ENCODE results near the gene NKG7. TPM values are rescaled to one million over a fixed set of nuclear protein-coding genes. Genes with fewer than 3 reads are reported as not detected.
A peak's percentile ranks its signal among the peaks of the same experiment; 100 is the strongest.

The NKG7 gene
- total and polyA plus RNA-seq, 2 of the 13 experiments (the other 11 are each of a cell fraction or from before 2014, with no cell fraction given): 0.40 TPM; not detected in 1

GRCh38 chr19:51394050-51394836 is 21.8 kb upstream of the NKG7 start (continued):
- TF ChIP-seq, protein P1, sequence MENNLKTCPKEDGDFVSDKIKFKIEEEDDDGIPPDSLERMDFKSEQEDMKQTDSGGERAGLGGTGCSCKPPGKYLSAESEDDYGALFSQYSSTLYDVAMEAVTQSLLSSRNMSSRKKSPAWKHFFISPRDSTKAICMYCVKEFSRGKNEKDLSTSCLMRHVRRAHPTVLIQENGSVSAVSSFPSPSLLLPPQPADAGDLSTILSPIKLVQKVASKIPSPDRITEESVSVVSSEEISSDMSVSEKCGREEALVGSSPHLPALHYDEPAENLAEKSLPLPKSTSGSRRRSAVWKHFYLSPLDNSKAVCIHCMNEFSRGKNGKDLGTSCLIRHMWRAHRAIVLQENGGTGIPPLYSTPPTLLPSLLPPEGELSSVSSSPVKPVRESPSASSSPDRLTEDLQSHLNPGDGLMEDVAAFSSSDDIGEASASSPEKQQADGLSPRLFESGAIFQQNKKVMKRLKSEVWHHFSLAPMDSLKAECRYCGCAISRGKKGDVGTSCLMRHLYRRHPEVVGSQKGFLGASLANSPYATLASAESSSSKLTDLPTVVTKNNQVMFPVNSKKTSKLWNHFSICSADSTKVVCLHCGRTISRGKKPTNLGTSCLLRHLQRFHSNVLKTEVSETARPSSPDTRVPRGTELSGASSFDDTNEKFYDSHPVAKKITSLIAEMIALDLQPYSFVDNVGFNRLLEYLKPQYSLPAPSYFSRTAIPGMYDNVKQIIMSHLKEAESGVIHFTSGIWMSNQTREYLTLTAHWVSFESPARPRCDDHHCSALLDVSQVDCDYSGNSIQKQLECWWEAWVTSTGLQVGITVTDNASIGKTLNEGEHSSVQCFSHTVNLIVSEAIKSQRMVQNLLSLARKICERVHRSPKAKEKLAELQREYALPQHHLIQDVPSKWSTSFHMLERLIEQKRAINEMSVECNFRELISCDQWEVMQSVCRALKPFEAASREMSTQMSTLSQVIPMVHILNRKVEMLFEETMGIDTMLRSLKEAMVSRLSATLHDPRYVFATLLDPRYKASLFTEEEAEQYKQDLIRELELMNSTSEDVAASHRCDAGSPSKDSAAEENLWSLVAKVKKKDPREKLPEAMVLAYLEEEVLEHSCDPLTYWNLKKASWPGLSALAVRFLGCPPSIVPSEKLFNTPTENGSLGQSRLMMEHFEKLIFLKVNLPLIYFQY (CRISPR knock-in tag; IDR thresholded peaks at IDR 0.05; ENCODE audit: borderline replicate concordance): 0 out of 2 replicates have a peak, but pooled peaks have one; percentile 39
- TF ChIP-seq MYNN (CRISPR knock-in tag; IDR thresholded peaks at IDR 0.05; ENCODE audit: low read depth) (peak; percentile 24; the same call in 1 of the 2 replicates), ATF1 (CRISPR knock-in tag; IDR thresholded peaks at IDR 0.05) (peak; percentile 90), PTBP1 (IDR thresholded peaks at IDR 0.05; ENCODE audit: low read depth, low read length, poor library complexity, severe bottlenecking) (no peak), ZNF501 (CRISPR knock-in tag; IDR thresholded peaks at IDR 0.05) (peak; percentile 68), POGZ (CRISPR knock-in tag; IDR thresholded peaks at IDR 0.05) (peak; percentile 48; the same call in 1 of the 2 replicates), FOXP1 (IDR thresholded peaks at IDR 0.05) (no peak), FOXP1 (CRISPR knock-in tag; IDR thresholded peaks at IDR 0.05) (no peak), NFYC (CRISPR knock-in tag; IDR thresholded peaks at IDR 0.05) (peak; percentile 97), HOXA3 (CRISPR knock-in tag; IDR thresholded peaks at IDR 0.05) (peak; percentile 76), HNRNPL (IDR thresholded peaks at IDR 0.05; ENCODE audit: low read depth, low read length) (0 out of 2 replicates have a peak, but pooled peaks have one; percentile 40), ZFP82 (CRISPR knock-in tag; IDR thresholded peaks at IDR 0.05; ENCODE audit: borderline replicate concordance) (no peak), ISL2 (CRISPR knock-in tag; IDR thresholded peaks at IDR 0.05) (peak; percentile 34; the same call in 1 of the 2 replicates), FOSL2 (CRISPR knock-in tag; IDR thresholded peaks at IDR 0.05) (peak; percentile 36; the same call in 1 of the 2 replicates), KDM5A (IDR thresholded peaks at IDR 0.05; ENCODE audit: borderline replicate concordance, low read length) (peak; percentile 84), FOXC1 (CRISPR knock-in tag; IDR thresholded peaks at IDR 0.05; ENCODE audit: borderline replicate concordance) (0 out of 2 replicates have a peak, but pooled peaks have one; percentile 26), BORCS8-MEF2B (CRISPR knock-in tag; IDR thresholded peaks at IDR 0.05) (peak; percentile 99)
- TF ChIP-seq, protein P2, sequence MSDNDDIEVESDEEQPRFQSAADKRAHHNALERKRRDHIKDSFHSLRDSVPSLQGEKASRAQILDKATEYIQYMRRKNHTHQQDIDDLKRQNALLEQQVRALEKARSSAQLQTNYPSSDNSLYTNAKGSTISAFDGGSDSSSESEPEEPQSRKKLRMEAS (IDR thresholded peaks at IDR 0.05): peak; percentile 97
- TF ChIP-seq, protein P3, sequence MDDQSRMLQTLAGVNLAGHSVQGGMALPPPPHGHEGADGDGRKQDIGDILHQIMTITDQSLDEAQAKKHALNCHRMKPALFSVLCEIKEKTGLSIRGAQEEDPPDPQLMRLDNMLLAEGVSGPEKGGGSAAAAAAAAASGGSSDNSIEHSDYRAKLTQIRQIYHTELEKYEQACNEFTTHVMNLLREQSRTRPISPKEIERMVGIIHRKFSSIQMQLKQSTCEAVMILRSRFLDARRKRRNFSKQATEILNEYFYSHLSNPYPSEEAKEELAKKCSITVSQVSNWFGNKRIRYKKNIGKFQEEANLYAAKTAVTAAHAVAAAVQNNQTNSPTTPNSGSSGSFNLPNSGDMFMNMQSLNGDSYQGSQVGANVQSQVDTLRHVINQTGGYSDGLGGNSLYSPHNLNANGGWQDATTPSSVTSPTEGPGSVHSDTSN (CRISPR knock-in tag; IDR thresholded peaks at IDR 0.05; ENCODE audit: borderline replicate concordance): peak; percentile 52; the same call in 1 of the 2 replicates
- TF ChIP-seq, protein P4, sequence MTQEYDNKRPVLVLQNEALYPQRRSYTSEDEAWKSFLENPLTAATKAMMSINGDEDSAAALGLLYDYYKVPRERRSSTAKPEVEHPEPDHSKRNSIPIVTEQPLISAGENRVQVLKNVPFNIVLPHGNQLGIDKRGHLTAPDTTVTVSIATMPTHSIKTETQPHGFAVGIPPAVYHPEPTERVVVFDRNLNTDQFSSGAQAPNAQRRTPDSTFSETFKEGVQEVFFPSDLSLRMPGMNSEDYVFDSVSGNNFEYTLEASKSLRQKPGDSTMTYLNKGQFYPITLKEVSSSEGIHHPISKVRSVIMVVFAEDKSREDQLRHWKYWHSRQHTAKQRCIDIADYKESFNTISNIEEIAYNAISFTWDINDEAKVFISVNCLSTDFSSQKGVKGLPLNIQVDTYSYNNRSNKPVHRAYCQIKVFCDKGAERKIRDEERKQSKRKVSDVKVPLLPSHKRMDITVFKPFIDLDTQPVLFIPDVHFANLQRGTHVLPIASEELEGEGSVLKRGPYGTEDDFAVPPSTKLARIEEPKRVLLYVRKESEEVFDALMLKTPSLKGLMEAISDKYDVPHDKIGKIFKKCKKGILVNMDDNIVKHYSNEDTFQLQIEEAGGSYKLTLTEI (CRISPR knock-in tag; conservative IDR thresholded peaks at IDR 0.05): no peak

Measured in HepG2 (cell line).